ENCODE measurements around the gene HOXA7.

- TF ChIP-seq CTCF (IDR thresholded peaks at IDR 0.05) = no peak
- no peak for TF ChIP-seq POLR2A (IDR thresholded peaks at IDR 0.05)
These were observed 1.4 kb upstream of the HOXA7 start for GRCh38 chr7:27157702-27158431.

All from ovary (tissue), 3 donors.